ENCODE results near the gene LMO7.

Gene LMO7

GRCh38 chr13:75635828-75636435 is at the start of gene LMO7:
Gene LMO7, plus strand, starts transcription at chr13:75636330. Its CDS starts 328 bp downstream, at chr13:75636658.
- H3K27ac ChIP-seq: no peak within 1 kb of the TSS
- no peak for DNase-seq (ENCODE audit: low read depth, low spot score)

GRCh38 chr13:75587679-75588078 is 48.5 kb upstream of the LMO7 start:
- no peak overlapping the region for H3K27ac ChIP-seq

GRCh38 chr13:75596657-75597182 is 39.4 kb upstream of the LMO7 start:
- H3K27ac ChIP-seq: no peak overlapping the region
- no peak for DNase-seq (ENCODE audit: low read depth, low spot score)

More at GRCh38 chr13:75587679-75588078, 48.5 kb upstream of the LMO7 start:
- DNase-seq (ENCODE audit: low read depth, low spot score): no peak

- no peak overlapping the region for H3K27ac ChIP-seq
- DNase-seq (ENCODE audit: low read depth, low spot score): no peak
Observed at GRCh38 chr13:75600371-75600770, 35.8 kb upstream of the LMO7 start.

- H3K27ac ChIP-seq: no peak overlapping the region
- no peak for DNase-seq (ENCODE audit: low read depth, low spot score)
Observed at GRCh38 chr13:75603038-75603437, 33.1 kb upstream of the LMO7 start.

- no peak overlapping the region for H3K27ac ChIP-seq
Observed at GRCh38 chr13:75607447-75607846, 28.7 kb upstream of the LMO7 start.

GRCh38 chr13:75610466-75610865 is 25.7 kb upstream of the LMO7 start:
- DNase-seq (ENCODE audit: low read depth, low spot score): no peak
- no peak overlapping the region for H3K27ac ChIP-seq

More at GRCh38 chr13:75607447-75607846, 28.7 kb upstream of the LMO7 start:
- DNase-seq (ENCODE audit: low read depth, low spot score): no peak

GRCh38 chr13:75612354-75612753 is 23.8 kb upstream of the LMO7 start:
- H3K27ac ChIP-seq: no peak overlapping the region
- no peak for DNase-seq (ENCODE audit: low read depth, low spot score)

GRCh38 chr13:75617230-75617629 is 18.9 kb upstream of the LMO7 start:
- no peak overlapping the region for H3K27ac ChIP-seq
- no peak for DNase-seq (ENCODE audit: low read depth, low spot score)

- no peak overlapping the region for H3K27ac ChIP-seq
Observed at GRCh38 chr13:75618308-75618707, 17.8 kb upstream of the LMO7 start.

GRCh38 chr13:75620020-75620419 is 16.1 kb upstream of the LMO7 start:
- DNase-seq (ENCODE audit: low read depth, low spot score): no peak
- H3K27ac ChIP-seq: no peak overlapping the region

More at GRCh38 chr13:75618308-75618707, 17.8 kb upstream of the LMO7 start:
- no peak for DNase-seq (ENCODE audit: low read depth, low spot score)

- no peak for DNase-seq (ENCODE audit: low read depth, low spot score)
- no peak overlapping the region for H3K27ac ChIP-seq
Observed at GRCh38 chr13:75621147-75621546, 15.0 kb upstream of the LMO7 start.

- DNase-seq (ENCODE audit: low read depth, low spot score): no peak
- H3K27ac ChIP-seq: no peak overlapping the region
Observed at GRCh38 chr13:75628801-75629200, 7.3 kb upstream of the LMO7 start.

GRCh38 chr13:75633285-75633684 is 2.8 kb upstream of the LMO7 start:
- peak overlapping the region; percentile 18 for H3K27ac ChIP-seq
- DNase-seq (ENCODE audit: low read depth, low spot score): no peak

GRCh38 chr13:75635101-75635827 is 866 bp upstream of the LMO7 start:
- H3K27ac ChIP-seq: no peak overlapping the region
- no peak for DNase-seq (ENCODE audit: low read depth, low spot score)

- DNase-seq (ENCODE audit: low read depth, low spot score): no peak
- no peak overlapping the region for H3K27ac ChIP-seq
Observed at GRCh38 chr13:75636436-75637180, 478 bp downstream of the LMO7 start.

- no peak for DNase-seq (ENCODE audit: low read depth, low spot score)
- H3K27ac ChIP-seq: no peak overlapping the region
Observed at GRCh38 chr13:75637181-75637750, 1.1 kb downstream of the LMO7 start.

- no peak overlapping the region for H3K27ac ChIP-seq
- DNase-seq (ENCODE audit: low read depth, low spot score): no peak
Observed at GRCh38 chr13:75639454-75639853, 3.3 kb downstream of the LMO7 start.

GRCh38 chr13:75641026-75641425 is 4.9 kb downstream of the LMO7 start:
- no peak for DNase-seq (ENCODE audit: low read depth, low spot score)
- no peak overlapping the region for H3K27ac ChIP-seq

- no peak for DNase-seq (ENCODE audit: low read depth, low spot score)
- no peak overlapping the region for H3K27ac ChIP-seq
Observed at GRCh38 chr13:75643182-75643581, 7.1 kb downstream of the LMO7 start.

- H3K27ac ChIP-seq: no peak overlapping the region
- DNase-seq (ENCODE audit: low read depth, low spot score): no peak
Observed at GRCh38 chr13:75643693-75644092, 7.6 kb downstream of the LMO7 start.
